GM19467 (cell line): ENCODE measurements around the gene CNTN5.
"Not testable (repeated sequence)": the region's sequence is repeated elsewhere in the genome, so short reads cannot be mapped to it uniquely, and the experiment has no call there.

Experiments used
- ATAC-seq: cut with Tn5 transposase; IDR thresholded peaks from one replicate; pipeline ENCODE4 v1.9.1; 2021; ENCODE audit warnings: mild to moderate bottlenecking, moderate library complexity; ENCODE audit not compliant: unreplicated experiment

The CNTN5 gene

DNA sequence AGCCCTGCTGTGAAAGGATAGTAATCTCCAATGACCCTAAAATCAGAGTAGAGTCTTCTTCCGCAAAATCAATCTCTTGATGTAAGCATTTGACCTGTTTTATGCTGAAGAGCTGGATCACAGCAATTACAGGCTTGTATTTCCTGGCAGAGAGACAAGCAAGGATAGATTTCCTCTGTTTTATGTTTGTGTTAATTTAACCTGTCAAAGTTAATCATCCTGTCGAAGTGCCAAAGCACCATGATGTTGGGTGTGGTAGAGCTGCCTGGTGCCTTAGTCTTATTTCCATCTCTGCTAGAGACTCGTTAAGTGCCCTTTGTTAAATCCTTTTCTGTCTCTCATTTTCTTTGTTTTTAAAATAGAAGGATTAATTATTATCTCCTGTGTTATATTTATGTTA is 248.1 kb downstream of the CNTN5 start:
- ATAC-seq = no peak

DNA sequence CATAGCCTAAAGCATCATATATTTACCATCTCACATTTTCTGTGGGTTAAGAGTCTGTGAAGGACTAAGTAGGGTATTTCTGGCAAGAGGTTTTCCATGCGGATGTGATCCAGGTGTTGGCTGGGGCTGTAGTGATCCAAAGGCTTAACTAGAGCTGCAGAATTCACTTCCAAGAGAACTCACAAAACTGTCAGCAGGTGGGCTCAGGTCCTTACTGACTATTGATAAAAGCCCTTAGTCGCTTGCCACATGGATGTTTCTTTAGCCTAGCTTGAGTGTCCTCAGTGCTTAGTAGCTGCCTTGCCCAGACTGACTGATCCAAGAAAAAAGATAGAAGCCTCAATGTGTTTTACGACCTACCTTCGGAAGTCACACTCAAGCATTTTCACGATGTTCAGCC is 250.8 kb downstream of the CNTN5 start:
- ATAC-seq = no peak

DNA sequence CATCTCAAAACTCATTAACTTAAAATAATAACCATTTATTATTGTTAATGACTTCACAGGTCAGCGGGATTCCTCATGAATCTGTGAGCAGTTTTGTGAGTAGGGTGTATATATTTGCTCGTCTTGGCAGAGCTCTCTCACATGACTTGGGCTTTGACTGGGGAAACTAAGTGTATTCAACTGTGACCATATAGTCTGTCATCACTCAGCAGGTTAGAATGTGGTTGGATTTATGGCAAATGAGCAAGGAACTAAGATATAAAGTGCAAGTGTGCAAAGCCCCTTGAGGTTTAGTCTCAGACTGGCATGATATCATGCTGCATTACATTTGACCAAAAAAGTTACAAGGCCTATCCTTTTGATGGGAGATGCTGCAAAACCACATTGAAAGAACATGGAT is 254.8 kb downstream of the CNTN5 start:
- ATAC-seq = no peak

DNA sequence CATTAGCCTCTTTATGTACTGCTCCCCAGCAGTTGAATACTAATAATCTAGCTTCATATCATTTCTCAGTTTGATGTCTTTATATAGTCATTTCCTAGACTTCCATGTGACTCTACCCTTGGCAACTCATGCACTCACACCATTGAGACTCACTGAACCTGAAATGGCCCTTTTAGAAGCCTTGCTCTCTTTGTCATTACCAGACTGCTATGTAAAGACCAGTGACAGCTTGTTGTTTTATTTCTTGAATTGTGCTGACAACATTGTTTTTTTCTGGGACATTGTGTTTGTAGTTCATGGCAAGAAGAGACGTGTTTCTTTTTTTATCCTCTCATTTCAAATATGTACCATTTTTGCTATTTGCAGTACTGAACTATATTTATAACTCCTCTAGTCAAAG is 256.5 kb downstream of the CNTN5 start:
- no peak for ATAC-seq

DNA sequence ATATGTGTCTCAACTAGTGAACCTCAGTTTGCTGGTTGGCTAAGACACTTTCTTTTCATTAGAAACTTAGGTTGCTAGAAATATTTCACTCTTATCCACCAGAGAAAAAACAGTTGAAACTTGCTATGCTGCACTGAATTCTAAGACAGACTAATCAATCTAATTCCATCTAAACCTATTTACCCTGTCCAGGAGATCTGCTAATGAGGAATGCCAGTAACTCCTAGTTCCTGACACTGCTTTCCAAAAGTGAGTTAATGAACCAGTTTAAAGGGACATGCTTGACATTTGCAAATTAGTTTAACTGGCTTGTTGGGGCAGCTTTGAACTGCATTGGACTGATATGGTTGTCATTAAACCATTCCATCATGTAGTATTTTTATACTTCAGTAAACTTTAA is 258.5 kb downstream of the CNTN5 start:
- no peak for ATAC-seq

DNA sequence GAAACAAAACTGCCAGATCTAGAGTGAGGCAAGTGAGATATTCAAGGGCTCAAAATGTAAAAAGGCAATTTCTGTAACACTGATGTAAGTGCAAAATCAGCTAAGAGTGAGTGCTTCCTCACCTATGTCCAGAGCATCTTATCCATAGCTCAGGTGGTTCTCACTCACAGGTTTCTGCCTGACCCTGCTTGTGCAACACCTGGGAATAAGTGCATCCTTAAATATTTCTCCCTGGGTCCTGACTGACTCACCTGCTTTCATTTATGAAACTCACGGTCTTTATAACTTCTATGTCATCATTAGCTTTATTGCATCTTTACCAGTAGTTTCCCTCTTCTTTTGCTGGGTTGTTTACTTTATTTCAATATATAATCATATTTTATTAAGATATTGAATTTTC is 260.6 kb downstream of the CNTN5 start:
- no peak for ATAC-seq

DNA sequence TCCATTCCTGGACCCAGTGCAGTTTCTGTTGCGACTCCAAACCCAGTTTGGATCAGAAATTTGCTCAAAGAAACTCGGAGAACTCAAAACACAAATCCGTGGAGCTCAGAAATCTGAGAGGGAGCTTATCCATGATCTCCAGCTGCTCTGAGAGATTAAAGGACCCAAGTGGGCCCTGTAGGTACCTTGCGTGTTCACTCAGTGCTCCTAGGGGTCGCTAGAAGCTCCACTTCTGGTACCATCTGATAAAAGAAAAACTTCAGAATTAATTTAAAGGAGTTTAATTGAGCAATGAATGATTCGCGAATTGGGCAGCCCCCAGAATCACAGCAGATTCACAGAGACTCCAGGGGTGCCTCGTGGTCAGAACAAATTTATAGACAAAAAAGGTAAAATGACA is 277.2 kb downstream of the CNTN5 start:
- ATAC-seq = not testable (repeated sequence)

DNA sequence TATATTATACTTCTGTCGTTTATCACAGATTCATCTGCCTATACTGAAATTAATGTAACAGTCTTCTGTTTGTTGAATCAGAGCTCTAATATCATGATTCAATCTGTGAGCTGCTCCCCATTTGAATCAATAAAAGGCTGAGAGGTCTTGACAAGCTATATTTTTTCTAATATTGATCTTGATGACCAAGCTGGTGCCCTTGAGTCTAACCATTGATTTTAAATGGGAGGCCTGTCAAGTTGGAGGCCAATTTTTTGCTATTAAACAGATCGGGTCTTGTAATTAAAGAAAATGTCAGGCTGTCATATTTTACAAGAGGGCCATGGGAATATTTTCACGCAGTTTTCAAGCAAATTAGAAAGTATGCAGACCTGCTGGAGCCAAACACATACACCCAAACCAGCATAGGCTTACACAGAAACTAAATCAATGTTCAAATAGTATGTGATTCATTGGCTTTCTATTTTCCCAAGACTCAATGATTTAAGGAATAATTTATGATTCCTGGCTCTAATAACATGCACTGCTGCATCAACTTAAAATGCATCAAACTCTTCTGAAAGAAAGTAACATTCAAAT is 286.9 kb downstream of the CNTN5 start:
- no peak for ATAC-seq

DNA sequence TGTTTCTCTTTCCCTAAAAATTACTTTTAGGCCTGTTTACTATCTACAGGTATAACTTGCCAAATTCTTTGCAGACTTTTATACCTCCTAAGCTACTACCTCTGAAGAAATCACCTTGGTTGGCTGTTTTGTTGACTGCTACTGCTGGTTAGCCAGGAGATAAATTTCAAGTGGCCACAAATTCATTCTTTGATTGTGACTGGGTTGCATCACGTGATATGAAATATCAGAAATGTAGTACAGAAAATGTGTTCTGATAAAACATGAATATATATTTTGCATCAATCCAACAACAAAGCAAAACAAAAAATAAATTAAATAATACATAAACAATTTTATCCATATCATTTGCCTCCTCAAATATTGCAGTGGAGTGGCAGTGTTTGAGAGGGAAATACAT is 291.1 kb downstream of the CNTN5 start:
- ATAC-seq = no peak

DNA sequence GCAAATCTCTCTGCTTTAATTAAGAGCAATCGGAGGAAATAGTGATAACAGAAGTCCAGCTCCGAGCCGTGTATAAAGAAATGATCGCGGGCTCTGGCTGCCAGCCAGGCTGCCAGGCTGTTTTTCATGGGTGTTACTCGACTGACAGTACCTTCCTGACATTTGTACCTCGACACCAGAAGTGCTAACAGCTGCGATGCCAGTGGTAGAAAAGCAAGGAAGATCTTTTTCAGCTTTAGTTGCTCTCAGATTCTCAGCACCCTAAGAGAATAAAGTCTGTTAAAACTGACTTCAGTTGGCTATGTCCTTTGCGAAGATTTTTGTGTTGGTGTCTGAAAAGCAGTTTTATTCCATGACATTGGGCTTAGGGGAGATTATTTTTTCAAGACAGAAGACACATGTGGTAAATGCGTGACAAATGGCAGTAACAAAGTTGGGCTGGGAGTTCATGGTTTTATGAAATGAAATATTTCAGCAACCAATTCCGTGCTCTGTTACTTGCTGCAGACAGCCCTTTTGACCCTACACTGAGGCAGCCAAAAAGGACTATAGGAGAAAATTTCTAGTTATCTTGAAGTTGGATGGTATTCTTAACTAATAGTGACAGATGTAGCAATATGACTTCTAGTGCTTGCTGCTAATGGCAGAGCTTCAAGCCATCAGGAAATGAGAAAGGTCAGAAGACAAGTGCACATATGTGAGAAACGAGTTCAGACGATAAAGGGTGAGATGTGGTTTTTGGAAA is 296.2 kb downstream of the CNTN5 start:
- no peak for ATAC-seq

DNA sequence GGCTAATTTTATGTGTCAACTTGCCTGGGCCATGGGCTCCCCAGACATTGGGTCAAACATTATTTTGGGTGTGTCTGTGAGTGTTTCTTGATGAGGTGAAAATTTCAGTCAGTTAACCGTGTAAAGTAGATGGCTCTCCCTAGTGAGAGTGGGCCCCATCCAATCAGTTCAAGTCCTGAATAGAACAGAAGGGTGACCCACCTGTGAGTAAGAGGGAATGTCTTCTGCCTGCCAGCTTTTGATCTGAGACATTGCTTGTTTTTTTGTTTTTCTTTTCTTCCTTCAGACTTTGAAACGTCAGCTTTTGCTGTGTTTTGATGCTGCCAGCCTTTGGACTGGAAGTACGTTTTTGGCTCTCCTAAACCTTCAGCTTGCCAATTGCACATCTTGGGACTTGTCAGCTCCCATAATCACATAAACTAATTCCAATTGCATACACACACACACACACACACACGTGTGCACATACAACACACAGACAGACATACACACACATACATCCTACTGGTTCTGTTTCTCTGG is 300.1 kb downstream of the CNTN5 start:
- no peak for ATAC-seq

DNA sequence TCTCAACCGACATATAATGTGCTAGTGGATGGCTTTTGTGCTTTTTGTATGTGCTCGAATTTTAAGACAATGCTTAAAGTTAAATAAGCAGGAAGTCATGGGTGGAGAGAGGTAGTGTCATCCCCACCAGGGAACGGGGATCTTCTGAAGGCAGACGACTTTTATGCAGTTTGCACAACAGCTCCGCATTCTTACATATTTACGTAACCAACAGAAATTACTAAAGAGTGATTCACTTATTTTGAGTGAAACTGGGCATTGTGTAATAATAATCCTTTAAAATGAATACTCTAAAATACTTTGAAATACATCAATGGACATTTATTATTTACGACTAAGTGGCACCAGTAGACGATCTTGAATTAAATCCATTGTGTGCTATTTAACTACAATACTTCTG is 305.1 kb downstream of the CNTN5 start:
- no peak for ATAC-seq

DNA sequence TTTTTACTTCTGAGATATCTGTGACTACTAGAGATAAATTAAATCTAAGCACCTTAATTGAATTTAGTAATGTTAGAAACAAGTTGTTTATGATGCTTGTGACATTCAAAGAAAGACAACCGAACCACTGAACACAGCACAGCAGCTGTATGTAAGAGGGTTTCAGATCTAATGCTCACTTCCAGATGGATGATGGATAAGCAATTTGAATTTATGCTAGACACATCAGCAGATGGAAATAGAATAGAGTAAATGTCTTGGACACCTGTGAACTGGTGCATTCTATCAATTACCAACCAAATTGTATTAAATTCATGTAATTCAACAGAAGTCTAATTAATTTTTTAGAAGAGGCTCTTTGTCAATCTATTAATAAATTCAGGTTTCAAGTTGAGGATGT is 306.3 kb downstream of the CNTN5 start:
- ATAC-seq = no peak

DNA sequence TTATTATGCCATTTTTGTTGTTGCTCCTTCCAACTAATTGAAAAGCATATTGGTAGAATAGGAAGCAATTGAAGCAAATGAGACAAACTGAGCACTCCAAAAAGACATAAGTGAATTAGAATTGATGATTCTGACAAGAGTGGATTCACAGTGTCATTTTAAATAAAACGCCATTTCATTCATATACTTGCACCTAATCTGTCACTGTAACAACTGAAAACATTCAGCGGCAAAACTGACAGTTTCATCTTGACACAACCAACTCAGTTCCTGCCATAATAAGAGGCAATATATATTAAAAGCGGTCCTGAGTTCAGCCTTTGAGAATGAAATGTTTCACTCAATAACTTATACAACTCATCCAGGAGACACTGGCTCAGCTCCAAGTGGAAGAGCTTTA is 306.8 kb downstream of the CNTN5 start:
- no peak for ATAC-seq

DNA sequence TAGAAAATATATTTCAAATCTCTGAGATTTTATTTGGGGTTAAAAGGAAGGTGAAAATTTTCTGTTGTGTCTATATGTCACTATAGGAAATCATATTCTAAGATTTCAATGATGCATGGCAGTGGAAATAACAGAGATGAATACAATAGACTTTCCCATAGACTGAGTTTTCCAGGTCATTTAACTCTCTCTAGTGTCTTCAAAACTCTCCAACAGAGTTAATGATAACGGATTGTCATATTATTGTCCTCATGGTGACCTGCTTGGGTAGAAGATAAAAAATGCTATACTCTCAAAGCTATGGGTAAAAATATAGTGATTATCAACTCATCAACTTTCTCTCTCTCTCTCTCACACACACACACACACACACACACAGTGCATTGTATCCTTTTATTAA is 312.9 kb downstream of the CNTN5 start:
- ATAC-seq = no peak

DNA sequence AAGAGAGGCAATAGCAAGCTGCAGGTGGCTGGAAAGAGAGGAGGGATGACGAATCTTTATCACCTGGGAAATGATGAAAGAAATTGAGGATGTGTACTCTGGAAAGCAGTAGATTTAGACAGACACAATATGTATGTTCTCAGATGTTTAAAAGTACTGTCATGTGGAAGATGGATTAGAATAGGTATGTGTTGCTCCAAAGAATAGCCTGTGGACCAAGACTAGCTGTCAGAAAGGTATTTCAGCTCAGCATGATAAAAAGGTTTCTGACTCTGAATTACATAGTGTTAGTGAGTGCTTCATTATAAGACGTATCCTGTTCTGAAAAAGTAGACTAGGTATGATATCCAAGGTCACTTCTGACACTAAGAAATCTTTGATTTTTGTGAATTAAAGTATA is 322.4 kb downstream of the CNTN5 start:
- no peak for ATAC-seq

DNA sequence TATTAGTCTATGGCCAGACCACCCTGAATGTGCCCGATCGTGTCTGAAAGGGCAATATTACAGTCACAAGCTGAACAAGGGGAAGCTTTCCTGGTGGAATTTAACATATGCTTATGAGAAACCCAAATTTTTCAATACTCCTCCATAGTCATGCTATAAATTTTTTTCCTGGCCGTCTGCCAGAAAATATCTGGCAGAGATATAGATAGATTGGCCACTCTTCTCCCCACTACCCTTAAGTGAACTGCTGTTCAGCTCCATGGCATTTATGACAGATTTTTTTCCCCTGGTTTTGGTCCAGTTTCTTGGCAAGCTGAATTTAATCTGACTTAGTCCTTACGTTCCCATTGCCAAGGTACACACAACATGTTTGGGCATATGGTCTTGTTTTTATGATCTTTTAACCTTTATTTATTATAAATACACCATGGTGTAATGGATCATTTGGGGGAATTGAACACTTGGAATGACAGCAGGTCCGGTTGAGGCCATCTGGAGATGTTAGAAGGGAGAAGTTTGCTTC is 328.5 kb downstream of the CNTN5 start:
- no peak for ATAC-seq

DNA sequence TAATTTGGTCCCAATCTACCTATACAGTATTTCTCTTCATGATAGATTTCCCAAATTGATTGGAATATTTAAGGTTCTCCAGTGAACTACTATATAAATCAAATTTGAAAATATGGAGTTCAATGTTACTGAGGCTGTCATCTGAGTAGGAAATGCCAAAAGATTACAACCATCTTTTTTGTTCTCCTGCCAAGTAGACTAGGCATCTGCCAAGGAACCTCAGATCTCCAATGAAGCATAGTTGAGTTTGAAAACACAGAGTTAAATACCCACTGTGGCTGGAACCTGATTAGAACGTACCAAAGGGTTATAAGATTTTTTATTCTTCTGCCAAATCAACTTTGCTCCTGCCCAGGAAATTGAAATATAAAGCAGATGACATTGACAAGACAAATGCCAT is 330.9 kb downstream of the CNTN5 start:
- ATAC-seq = no peak

DNA sequence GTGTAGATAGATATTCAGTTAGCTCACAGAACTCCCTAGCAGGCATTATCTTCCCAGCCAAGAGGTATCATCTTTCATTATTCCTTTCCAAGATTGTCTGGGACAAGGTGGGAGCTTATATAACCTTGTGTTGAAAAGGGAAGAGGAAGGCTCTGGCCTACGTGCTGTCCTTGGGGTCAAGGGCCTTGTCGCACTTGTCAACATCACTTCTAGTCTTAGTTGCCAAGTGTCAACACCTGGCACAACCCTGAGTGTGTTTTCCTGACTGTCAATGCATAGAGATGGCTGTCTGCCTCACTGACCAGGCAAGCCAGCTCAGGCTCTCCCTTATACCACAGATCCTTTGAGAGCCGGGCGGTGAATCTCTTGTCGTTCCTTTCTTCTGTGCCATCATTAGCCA is 331.9 kb downstream of the CNTN5 start:
- no peak for ATAC-seq

DNA sequence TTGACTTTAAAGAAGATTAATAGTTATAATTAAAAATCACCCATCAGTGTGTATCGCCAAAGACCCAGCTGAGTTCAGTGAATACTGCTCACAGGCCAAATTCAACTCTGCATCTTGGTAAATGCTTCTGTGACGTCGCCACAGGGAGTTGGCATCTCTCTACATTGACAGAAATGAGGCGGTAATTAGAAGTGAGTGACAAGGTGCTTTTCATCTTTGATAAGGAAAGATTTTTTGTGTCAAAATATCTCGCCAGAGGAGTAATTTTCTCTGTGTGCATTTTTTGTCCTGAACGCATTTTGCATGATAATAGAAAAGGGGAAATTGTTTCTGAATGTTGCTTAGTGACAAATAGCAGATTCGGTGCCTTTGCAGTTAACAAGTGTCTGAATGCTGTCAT is 345.8 kb downstream of the CNTN5 start:
- no peak for ATAC-seq

DNA sequence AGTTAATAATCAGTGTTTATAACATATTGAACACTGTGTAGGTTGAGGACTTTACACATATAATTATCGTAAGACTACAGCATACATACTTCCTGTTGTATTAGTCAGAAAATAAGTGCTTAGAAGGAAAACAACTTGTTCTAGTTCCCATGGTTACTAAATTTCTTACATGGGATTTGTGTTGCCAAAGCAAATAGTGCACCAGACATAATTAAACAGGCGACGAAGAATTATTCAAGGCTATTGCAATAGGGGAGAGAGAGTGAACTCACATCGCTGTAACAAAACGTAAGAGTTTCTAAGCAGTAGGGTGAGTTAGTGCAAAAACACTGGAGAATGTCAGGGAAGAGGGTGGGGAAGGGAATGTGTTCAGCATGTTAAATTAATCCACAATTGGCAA is 347.8 kb downstream of the CNTN5 start:
- no peak for ATAC-seq

DNA sequence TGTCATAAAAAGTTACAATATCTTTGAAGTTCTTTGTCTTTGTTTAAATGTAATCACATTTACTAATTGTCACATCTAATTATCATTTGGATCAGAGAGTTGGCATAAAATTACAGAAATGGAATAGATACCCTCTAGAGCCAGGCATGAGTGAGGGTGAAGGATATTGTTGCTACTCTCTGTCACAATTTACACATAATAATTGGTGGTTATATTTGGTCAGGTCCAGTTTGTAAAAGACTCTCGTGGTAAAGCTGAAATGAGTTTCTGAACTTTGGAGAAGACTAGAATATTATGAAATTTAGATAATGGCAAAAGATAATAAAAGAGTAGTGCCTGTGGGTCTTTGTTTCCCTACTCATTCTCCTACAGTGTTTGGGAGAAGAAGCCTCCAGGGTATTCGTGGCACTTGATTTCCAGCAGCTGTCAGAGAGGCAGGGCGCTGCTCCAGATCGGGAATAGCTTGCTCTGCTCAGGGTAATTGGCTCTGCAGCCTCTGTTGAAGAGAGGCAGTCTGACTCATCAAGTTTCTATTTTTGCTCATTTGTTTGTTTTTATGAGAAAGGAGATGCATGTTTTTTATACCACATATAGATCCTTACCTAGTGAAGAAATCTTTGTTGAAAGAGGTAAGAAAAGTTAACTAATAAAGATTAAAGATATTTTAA is 349.9 kb downstream of the CNTN5 start:
- no peak for ATAC-seq
